Activated CD4-positive, alpha-beta T cell treated with anti-CD3 and anti-CD28 coated beads, Interleukin-2, amount 10 ng/mL, durations not matched to agents 7 days and 5 days (primary cell): ENCODE measurements around the gene LTBP1. TPM values are rescaled to one million over a fixed set of nuclear protein-coding genes. Genes with fewer than 3 reads are reported as not detected.

Experiments
- CTCF ChIA-PET: fragments of 350-600 bp; sonication (Branson Sonifier 250); formaldehyde crosslinking; loops from one replicate; lab custom pipeline; 2021; ENCODE audit warnings: antibody characterized with exemption; lab: Charles Lee
- POLR2A ChIA-PET: fragments of 350-600 bp; sonication (Branson Sonifier 250); formaldehyde crosslinking; loops from one replicate; lab custom pipeline; 2021; ENCODE audit warnings: antibody characterized with exemption; lab: Charles Lee
- DNase-seq: peaks from one replicate; pipeline ENCODE4 v3.0.0-alpha.2; 2020
- H3K27ac Mint-ChIP-seq: one replicate; pipeline ENCODE4 v1.8.0; 2021; ENCODE audit warnings: mild to moderate bottlenecking, moderate library complexity, mixed read lengths
- H3K27me3 Mint-ChIP-seq: one replicate; pipeline ENCODE4 v1.8.0; 2021; ENCODE audit warnings: mixed read lengths
- H3K36me3 Mint-ChIP-seq: one replicate; pipeline ENCODE4 v1.8.0; 2021; ENCODE audit warnings: low read depth, mixed read lengths
- H3K4me1 Mint-ChIP-seq: one replicate; pipeline ENCODE4 v1.8.0; 2021; ENCODE audit warnings: mixed read lengths
- H3K4me3 Mint-ChIP-seq: one replicate; pipeline ENCODE4 v1.8.0; 2021; ENCODE audit warnings: mild to moderate bottlenecking, moderate library complexity, mixed read lengths
- H3K9me3 Mint-ChIP-seq: one replicate; pipeline ENCODE4 v1.8.0; 2021; ENCODE audit warnings: mixed read lengths
- total RNA-seq, 2 experiments: library from RNA; stranded (reverse); gene quantifications; one replicate each; pipeline ENCODE4 v1.2.3, GENCODE V29; 2021

Gene LTBP1
- total RNA-seq, 2 experiments from 2014 or later = 0.17 to 0.27 TPM

- Mint-ChIP-seq H3K27ac (no peak overlapping the region), H3K4me3 (no peak overlapping the region), H3K9me3 (peaks cover 4% of the 10 kb centered on the region), H3K36me3 (no peaks in the 10 kb centered on the region), H3K4me1 (no peaks in the 10 kb centered on the region), H3K27me3 (peaks cover 9% of the 10 kb centered on the region)
- POLR2A ChIA-PET = no interaction called here
- no peak for DNase-seq
- CTCF ChIA-PET = interaction anchor here (0.7 kb wide), 1 partner anchor 10 kb away, joined by 3 read pairs; no protein-coding TSS in a partner anchor
These were observed 466.2 kb downstream of the LTBP1 start for GRCh38 chr2:33412920-33413319.

GRCh38 chr2:33419581-33420200 is 472.9 kb downstream of the LTBP1 start:
- no peak for DNase-seq
- CTCF ChIA-PET = interaction anchor here (0.7 kb wide), 1 partner anchor 15 kb away, joined by 3 read pairs; no protein-coding TSS in a partner anchor
- H3K9me3 Mint-ChIP-seq = no peaks in the 10 kb centered on the region
- H3K27me3 Mint-ChIP-seq = no peaks in the 10 kb centered on the region
- H3K27ac Mint-ChIP-seq = no peak overlapping the region
- H3K36me3 Mint-ChIP-seq = no peaks in the 10 kb centered on the region
- no peaks in the 10 kb centered on the region for H3K4me1 Mint-ChIP-seq
- no peak overlapping the region for H3K4me3 Mint-ChIP-seq
- POLR2A ChIA-PET = no interaction called here

- ChIA-PET CTCF (no interaction called here), POLR2A (no interaction called here)
- Mint-ChIP-seq H3K27me3 (no peaks in the 10 kb centered on the region), H3K9me3 (no peaks in the 10 kb centered on the region), H3K27ac (no peak overlapping the region), H3K4me1 (no peaks in the 10 kb centered on the region), H3K36me3 (no peaks in the 10 kb centered on the region), H3K4me3 (no peak overlapping the region)
- DNase-seq = no peak
These were observed 474.0 kb downstream of the LTBP1 start for GRCh38 chr2:33420726-33421125.

- Mint-ChIP-seq H3K27ac (no peak overlapping the region), H3K36me3 (no peaks in the 10 kb centered on the region), H3K4me1 (no peaks in the 10 kb centered on the region), H3K27me3 (no peaks in the 10 kb centered on the region), H3K9me3 (no peaks in the 10 kb centered on the region), H3K4me3 (no peak overlapping the region)
- CTCF ChIA-PET = no interaction called here
- no peak for DNase-seq
- POLR2A ChIA-PET = no interaction called here
These were observed 475.1 kb downstream of the LTBP1 start for GRCh38 chr2:33421820-33422219.

GRCh38 chr2:33425161-33425560 is 478.4 kb downstream of the LTBP1 start:
- no peak overlapping the region for H3K4me3 Mint-ChIP-seq
- POLR2A ChIA-PET = no interaction called here
- H3K9me3 Mint-ChIP-seq = no peaks in the 10 kb centered on the region
- CTCF ChIA-PET = no interaction called here
- no peaks in the 10 kb centered on the region for H3K4me1 Mint-ChIP-seq
- H3K27me3 Mint-ChIP-seq = no peaks in the 10 kb centered on the region
- no peak overlapping the region for H3K27ac Mint-ChIP-seq
- no peaks in the 10 kb centered on the region for H3K36me3 Mint-ChIP-seq
- no peak for DNase-seq

- Mint-ChIP-seq H3K9me3 (no peaks in the 10 kb centered on the region), H3K27me3 (no peaks in the 10 kb centered on the region), H3K4me1 (no peaks in the 10 kb centered on the region), H3K4me3 (no peak overlapping the region), H3K36me3 (no peaks in the 10 kb centered on the region), H3K27ac (no peak overlapping the region)
- DNase-seq = no peak
- CTCF ChIA-PET = no interaction called here
- POLR2A ChIA-PET = no interaction called here
These were observed 478.9 kb downstream of the LTBP1 start for GRCh38 chr2:33425586-33426031.

GRCh38 chr2:33426666-33427231 is 480.0 kb downstream of the LTBP1 start:
- Mint-ChIP-seq H3K9me3 (no peaks in the 10 kb centered on the region), H3K27me3 (peaks cover 3% of the 10 kb centered on the region), H3K4me1 (no peaks in the 10 kb centered on the region), H3K27ac (no peak overlapping the region), H3K4me3 (no peak overlapping the region), H3K36me3 (no peaks in the 10 kb centered on the region)
- CTCF ChIA-PET = no interaction called here
- no peak for DNase-seq
- POLR2A ChIA-PET = no interaction called here

GRCh38 chr2:33430077-33430476 is 483.3 kb downstream of the LTBP1 start:
- H3K4me1 Mint-ChIP-seq = no peaks in the 10 kb centered on the region
- POLR2A ChIA-PET = no interaction called here
- no peak for DNase-seq
- no peaks in the 10 kb centered on the region for H3K9me3 Mint-ChIP-seq
- no peaks in the 10 kb centered on the region for H3K36me3 Mint-ChIP-seq
- H3K4me3 Mint-ChIP-seq = no peak overlapping the region
- no peak overlapping the region for H3K27ac Mint-ChIP-seq
- H3K27me3 Mint-ChIP-seq = peaks cover 4% of the 10 kb centered on the region
- CTCF ChIA-PET = no interaction called here

- POLR2A ChIA-PET = no interaction called here
These were observed 484.1 kb downstream of the LTBP1 start for GRCh38 chr2:33430856-33431255.

GRCh38 chr2:33432871-33433270 is 486.1 kb downstream of the LTBP1 start:
- no peak for DNase-seq
- CTCF ChIA-PET = interaction anchor here (0.6 kb wide), 1 partner anchor 1067 kb away, joined by 3 read pairs; no protein-coding TSS in a partner anchor
- H3K36me3 Mint-ChIP-seq = no peaks in the 10 kb centered on the region
- no peak overlapping the region for H3K4me3 Mint-ChIP-seq
- H3K4me1 Mint-ChIP-seq = no peaks in the 10 kb centered on the region
- H3K27ac Mint-ChIP-seq = no peak overlapping the region
- POLR2A ChIA-PET = no interaction called here
- no peaks in the 10 kb centered on the region for H3K9me3 Mint-ChIP-seq
- peaks cover 14% of the 10 kb centered on the region for H3K27me3 Mint-ChIP-seq

More at GRCh38 chr2:33430856-33431255, 484.1 kb downstream of the LTBP1 start:
- CTCF ChIA-PET = interaction anchor here (1.1 kb wide), 1 partner anchor 10 kb away, joined by 3 read pairs; no protein-coding TSS in a partner anchor
- Mint-ChIP-seq H3K4me1 (no peaks in the 10 kb centered on the region), H3K27me3 (peaks cover 5% of the 10 kb centered on the region), H3K9me3 (no peaks in the 10 kb centered on the region), H3K4me3 (no peak overlapping the region), H3K36me3 (no peaks in the 10 kb centered on the region), H3K27ac (no peak overlapping the region)
- no peak for DNase-seq

GRCh38 chr2:33433279-33434235 is 486.8 kb downstream of the LTBP1 start:
- peaks cover 14% of the 10 kb centered on the region for H3K27me3 Mint-ChIP-seq
- H3K27ac Mint-ChIP-seq = no peak overlapping the region
- H3K4me3 Mint-ChIP-seq = no peak overlapping the region
- POLR2A ChIA-PET = no interaction called here
- H3K4me1 Mint-ChIP-seq = no peaks in the 10 kb centered on the region
- H3K36me3 Mint-ChIP-seq = no peaks in the 10 kb centered on the region
- no peak for DNase-seq
- no peaks in the 10 kb centered on the region for H3K9me3 Mint-ChIP-seq
- CTCF ChIA-PET = interaction anchor here (0.8 kb wide), 1 partner anchor 14 kb away, joined by 3 read pairs; no protein-coding TSS in a partner anchor

- Mint-ChIP-seq H3K4me1 (no peaks in the 10 kb centered on the region), H3K9me3 (no peaks in the 10 kb centered on the region), H3K27ac (no peak overlapping the region), H3K4me3 (no peak overlapping the region), H3K36me3 (no peaks in the 10 kb centered on the region), H3K27me3 (peaks cover 17% of the 10 kb centered on the region)
- DNase-seq = no peak
- CTCF ChIA-PET = interaction anchor here (0.7 kb wide), 1 partner anchor 80 kb away, joined by 3 read pairs; no protein-coding TSS in a partner anchor
- POLR2A ChIA-PET = no interaction called here
These were observed 488.8 kb downstream of the LTBP1 start for GRCh38 chr2:33435518-33435917.
